ENCODE data around the gene ATP6V1G3. TPM values are rescaled to one million over a fixed set of nuclear protein-coding genes. Genes with fewer than 3 reads are reported as not detected.

ATP6V1G3 gene, protein sequence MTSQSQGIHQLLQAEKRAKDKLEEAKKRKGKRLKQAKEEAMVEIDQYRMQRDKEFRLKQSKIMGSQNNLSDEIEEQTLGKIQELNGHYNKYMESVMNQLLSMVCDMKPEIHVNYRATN
- not detected in 2 replicates for total RNA-seq

DNA sequence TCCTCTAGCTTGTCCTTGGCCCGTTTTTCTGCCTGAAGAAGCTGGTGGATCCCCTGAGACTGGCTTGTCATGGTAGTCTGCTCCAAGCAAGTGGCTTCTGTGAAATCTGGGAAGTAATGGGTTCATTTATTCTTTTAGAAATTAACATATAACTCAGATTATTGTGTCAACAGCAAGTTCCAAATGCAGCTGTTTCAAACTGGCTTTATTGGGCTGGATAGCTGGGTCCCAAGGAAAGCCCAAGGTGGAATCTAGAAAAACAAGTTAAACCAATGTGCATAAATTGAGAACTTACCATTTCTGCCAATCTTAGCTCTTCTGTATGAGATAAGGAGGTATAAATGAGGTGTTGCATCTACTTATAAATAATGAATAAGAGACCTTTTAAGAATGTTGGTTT is at the start of gene ATP6V1G3:
Gene ATP6V1G3, minus strand, starts transcription at position 101 of the 400 bp plus-strand sequence. Its CDS starts 30 bp downstream, at position 71.

Other genes starting within 250 kb of the ATP6V1G3 start
- gene PTPRC, start 98.4 kb upstream of the ATP6V1G3 start, total RNA-seq, result not detected in 2 replicates